H1 (cell line): Measurements from ENCODE around the gene NR0B2. TPM values are rescaled to one million over a fixed set of nuclear protein-coding genes. Genes with fewer than 3 reads are reported as not detected.

Source experiments
- ASH2L ChIP-seq: fragments of 200-600, 300-600 bp; sonication (generic); IDR thresholded peaks from one replicate; pipeline ENCODE4 v1.7.1; 2017; ENCODE audit warnings: low read length
- BCL11A ChIP-seq, 2 experiments: IDR thresholded peaks; one replicate each; pipeline ENCODE4 v1.6.1; 2011; ENCODE audit warnings: low read depth in 2 of 2, low read length in 2 of 2, mild to moderate bottlenecking in 2 of 2
- BRCA1 ChIP-seq: IDR thresholded peaks from 2 replicates; pipeline ENCODE4 v1.6.1; 2012; ENCODE audit warnings: low read depth, low read length, improper control_type of control experiment
- CEBPB ChIP-seq: IDR thresholded peaks from 2 replicates; pipeline ENCODE4 v1.6.1; 2012; ENCODE audit warnings: low read depth, low read length
- CHD2 ChIP-seq: IDR thresholded peaks from 2 replicates; pipeline ENCODE4 v1.6.1; 2012; ENCODE audit warnings: low read length, improper control_type of control experiment
- CTCF ChIP-seq, 3 experiments: IDR thresholded peaks; 1 replicate in 2 of 3; 2 replicates in 1 of 3; pipeline versions ENCODE4 v1.5.1 to v1.6.1; 2011; ENCODE audit warnings: low read length in 3 of 3, mild to moderate bottlenecking in 3 of 3, inconsistent platforms in 2 of 3, low read depth in 1 of 3, moderate library complexity in 1 of 3; ENCODE audit not compliant: insufficient read depth in 1 of 3; ENCODE audit errors: control extremely low read depth in 1 of 3
- EP300 ChIP-seq, 2 experiments: IDR thresholded peaks; 1 replicate in 1 of 2; 2 replicates in 1 of 2; pipeline ENCODE4 v1.6.1; 2011 to 2012; ENCODE audit warnings: low read depth in 2 of 2, low read length in 2 of 2, mild to moderate bottlenecking in 2 of 2, borderline replicate concordance in 1 of 2, inconsistent platforms in 1 of 2, moderate library complexity in 1 of 2
- FOSL1 ChIP-seq: IDR thresholded peaks from 2 replicates; pipeline ENCODE4 v1.6.1; 2011; ENCODE audit warnings: mild to moderate bottlenecking, low read depth, low read length, moderate library complexity; ENCODE audit not compliant: insufficient read depth
- GABPA ChIP-seq: IDR thresholded peaks from 2 replicates; pipeline ENCODE4 v1.6.1; 2011; ENCODE audit warnings: mild to moderate bottlenecking, low read length, moderate library complexity, borderline replicate concordance; ENCODE audit not compliant: insufficient read depth
- JUN ChIP-seq: IDR thresholded peaks from 2 replicates; pipeline ENCODE4 v1.6.1; 2011; ENCODE audit warnings: low read depth, mild to moderate bottlenecking, improper control_type of control experiment, low read length
- KDM4A ChIP-seq: IDR thresholded peaks from one replicate; pipeline ENCODE4 v1.7.1; 2012; ENCODE audit warnings: low read depth, mild to moderate bottlenecking, moderate library complexity, low read length, inconsistent platforms; ENCODE audit not compliant: severe bottlenecking
- KDM5A ChIP-seq: fragments of 200-600 bp; IDR thresholded peaks from 2 replicates; pipeline ENCODE4 v1.7.1; 2012; ENCODE audit warnings: mild to moderate bottlenecking, low read length, inconsistent platforms, mixed read lengths
- MAFK ChIP-seq: IDR thresholded peaks from 2 replicates; pipeline ENCODE4 v1.6.1; 2012; ENCODE audit warnings: low read depth, mild to moderate bottlenecking, improper control_type of control experiment, low read length
- PHF8 ChIP-seq: fragments of 200-600 bp; sonication (generic); conservative IDR thresholded peaks from 2 replicates; pipeline ENCODE4 v1.7.1; 2012; ENCODE audit warnings: low read depth, mild to moderate bottlenecking, inconsistent platforms, low read length, moderate library complexity
- POLR2A ChIP-seq, 2 experiments: IDR thresholded peaks; 1 replicate in 1 of 2; 2 replicates in 1 of 2; pipeline ENCODE4 v1.6.1; 2011; ENCODE audit warnings: low read depth in 2 of 2, low read length in 2 of 2, mild to moderate bottlenecking in 2 of 2; ENCODE audit errors: control extremely low read depth in 1 of 2
- SP1 ChIP-seq: IDR thresholded peaks from 2 replicates; pipeline ENCODE4 v1.6.1; 2011; ENCODE audit warnings: low read depth, low read length
- SRF ChIP-seq: IDR thresholded peaks from 2 replicates; pipeline ENCODE4 v1.6.1; 2011; ENCODE audit warnings: mild to moderate bottlenecking, low read depth, low read length, moderate library complexity
- TAF1 ChIP-seq: IDR thresholded peaks from 2 replicates; pipeline ENCODE4 v1.6.1; 2011; ENCODE audit warnings: mild to moderate bottlenecking, low read depth, low read length
- TAF7 ChIP-seq: optimal IDR thresholded peaks from 2 replicates; pipeline ENCODE3; 2011; ENCODE audit warnings: low read depth, mild to moderate bottlenecking, inconsistent platforms, low read length, moderate library complexity, borderline replicate concordance
- TBP ChIP-seq: IDR thresholded peaks from 2 replicates; pipeline ENCODE4 v1.6.1; 2011; ENCODE audit warnings: low read depth, low read length, improper control_type of control experiment
- YY1 ChIP-seq: IDR thresholded peaks from 2 replicates; pipeline ENCODE4 v1.6.1; 2011; ENCODE audit warnings: low read depth, mild to moderate bottlenecking, low read length
- polyA plus RNA-seq, 7 experiments: library from polyadenylated mRNA; depleted of rRNA in 3 of 7; stranded (reverse) in 5 of 7; unstranded in 2 of 7; fragments of >200 nt in 5 of 7; fragments of 200-250 nt in 2 of 7; gene quantifications; 1 replicate in 5 of 7; 2 replicates in 1 of 7; 4 replicates in 1 of 7; pipeline versions ENCODE4 v1.2.1 to v1.2.3, GENCODE V29; 2011 to 2013; ENCODE audit warnings: missing spikeins in 2 of 7, mixed read lengths in 2 of 7
- total RNA-seq: library from RNA; stranded (reverse); fragmentation: NEBNext Ultra II Directional; extraction: Animal tissue kit (Norgen Biotek cat#: 25700); gene quantifications from 2 replicates; pipeline ENCODE4 v1.2.1, GENCODE V29; 2021

The NR0B2 gene
- total and polyA plus RNA-seq, 2 of the 8 experiments (the other 6 are each of a cell fraction or from before 2014, with no cell fraction given), result not detected

GRCh38 chr1:26959722-26960624 is 46.2 kb upstream of the NR0B2 start, which contains the start of gene KDF1 (continued):
- TF ChIP-seq MAFK (no peak), KDM5A (0 out of 2 replicates have a peak, but pooled peaks have one; percentile 16), BCL11A (IDR thresholded peaks at IDR 0.05; ENCODE audit: low read depth in 2 of 2, low read length in 2 of 2) (no peak), CEBPB (peak; percentile 62; the same call in 1 of the 2 replicates), YY1 (peak; percentile 36; the same call in 1 of the 2 replicates), ASH2L (peak; percentile 73), SRF (no peak), POLR2A (IDR thresholded peaks at IDR 0.05; ENCODE audit: control extremely low read depth in 1 of 2, low read depth in 2 of 2, low read length in 2 of 2) (peak in 1 of 2 experiments; percentile 62; a peak in 1 of 3 replicates), SP1 (peak; percentile 46; the same call in 1 of the 2 replicates), KDM4A (peak; percentile 79), CTCF (IDR thresholded peaks at IDR 0.05; ENCODE audit: control extremely low read depth in 1 of 3, insufficient read depth in 1 of 3, low read depth in 1 of 3, low read length in 3 of 3) (peak; percentile 15 to 34 (median 26); a peak in 2 of 4 replicates), FOSL1 (no peak), CHD2 (peak; percentile 96), BRCA1 (peak; percentile 81), TAF7 (peak; percentile 14), TAF1 (peak; percentile 68), EP300 (IDR thresholded peaks at IDR 0.05; ENCODE audit: borderline replicate concordance in 1 of 2, low read depth in 2 of 2, low read length in 2 of 2) (peak; percentile 4 to 86; a peak in 2 of 3 replicates), PHF8 (peak; percentile 91), GABPA (no peak), TBP (peak; percentile 64; the same call in 1 of the 2 replicates), JUN (0 out of 2 replicates have a peak, but pooled peaks have one; percentile 1)
